GM19463 (cell line): Measurements from ENCODE around the gene TAOK1.

Source experiments
- ATAC-seq: cut with Tn5 transposase; IDR thresholded peaks from one replicate; pipeline ENCODE4 v1.9.1; 2021; ENCODE audit warnings: mild to moderate bottlenecking, moderate library complexity; ENCODE audit not compliant: unreplicated experiment

Gene TAOK1

GRCh38 chr17:29581583-29582253, 191.6 kb downstream of the TAOK1 start:
- no peak for ATAC-seq

GRCh38 chr17:29582254-29582765, 192.1 kb downstream of the TAOK1 start:
- ATAC-seq = no peak

- no peak for ATAC-seq
Measured at GRCh38 chr17:29582772-29583171, 192.6 kb downstream of the TAOK1 start.

- ATAC-seq = no peak
Measured at GRCh38 chr17:29583324-29584248, 193.4 kb downstream of the TAOK1 start.

- ATAC-seq = no peak
Measured at GRCh38 chr17:29584452-29585079, 194.4 kb downstream of the TAOK1 start.

- no peak for ATAC-seq
Measured at GRCh38 chr17:29585080-29585751, 195.1 kb downstream of the TAOK1 start.

GRCh38 chr17:29586676-29587469, 196.7 kb downstream of the TAOK1 start:
- no peak for ATAC-seq

- ATAC-seq = no peak
Measured at GRCh38 chr17:29587591-29587990, 197.4 kb downstream of the TAOK1 start.

GRCh38 chr17:29588017-29588561, 197.9 kb downstream of the TAOK1 start:
- no peak for ATAC-seq

- peak; percentile 13 for ATAC-seq
Measured at GRCh38 chr17:29588562-29589411, 198.6 kb downstream of the TAOK1 start.

- ATAC-seq = peak; percentile 61
Measured at GRCh38 chr17:29589524-29590410, 199.6 kb downstream of the TAOK1 start, which contains the start of gene GIT1. Gene GIT1, minus strand, starts transcription at chr17:29589648. Its CDS starts 270 bp downstream, at chr17:29589378.

GRCh38 chr17:29590411-29591145, 200.4 kb downstream of the TAOK1 start:
- no peak for ATAC-seq

- no peak for ATAC-seq
Measured at GRCh38 chr17:29591146-29591736, 201.1 kb downstream of the TAOK1 start.

GRCh38 chr17:29591737-29592608, 201.8 kb downstream of the TAOK1 start:
- peak; percentile 40 for ATAC-seq

- ATAC-seq = no peak
Measured at GRCh38 chr17:29592850-29593551, 202.8 kb downstream of the TAOK1 start, which contains the start of gene ANKRD13B. Gene ANKRD13B, plus strand, starts transcription at chr17:29593132. Its CDS starts 490 bp downstream, at chr17:29593622.
